GM12891 (cell line): Measurements from ENCODE around the gene PCBP2.

Experiments
- DNase-seq: peaks from one replicate; pipeline ENCODE4 v3.0.0; 2011; ENCODE audit warnings: low spot score; ENCODE audit not compliant: insufficient read length
- FAIRE-seq: peaks from 2 replicates; lab custom pipeline; 2011; peaks lifted over from hg19 to GRCh38; lab: Jason Lieb, UNC
- PAX5 ChIP-seq: IDR thresholded peaks from 2 replicates; pipeline ENCODE4 v1.6.1; 2011; ENCODE audit warnings: low read length, moderate library complexity, mild to moderate bottlenecking; ENCODE audit not compliant: insufficient read depth, severe bottlenecking
- POLR2A ChIP-seq: IDR thresholded peaks from 2 replicates; pipeline ENCODE4 v1.6.1; 2011; ENCODE audit warnings: low read depth, low read length, control low read depth
- POLR2AphosphoS5 ChIP-seq: IDR thresholded peaks from 2 replicates; pipeline ENCODE4 v1.6.1; 2011; ENCODE audit warnings: low read depth, low read length, control low read depth
- POU2F2 ChIP-seq: IDR thresholded peaks from 2 replicates; pipeline ENCODE4 v1.6.1; 2011; ENCODE audit warnings: low read depth, mild to moderate bottlenecking, control low read depth, low read length, moderate library complexity
- SPI1 ChIP-seq: IDR thresholded peaks from 2 replicates; pipeline ENCODE4 v1.6.1; 2011; ENCODE audit warnings: low read depth, low read length, control low read depth
- TAF1 ChIP-seq: IDR thresholded peaks from 2 replicates; pipeline ENCODE4 v1.6.1; 2011; ENCODE audit warnings: low read depth, low read length, control low read depth

Gene PCBP2

GRCh38 chr12:53500142-53500775 is 48.4 kb downstream of the PCBP2 start:
- DNase-seq (no peak), FAIRE-seq (no peak)
- TF ChIP-seq PAX5: no peak
- no peak for TF ChIP-seq SPI1
- no peak for TF ChIP-seq POU2F2
- TF ChIP-seq POLR2A: peak; percentile 80
- TF ChIP-seq POLR2AphosphoS5: peak; percentile 74
- peak; percentile 58; the same call in 1 of the 2 replicates for TF ChIP-seq TAF1

GRCh38 chr12:53500776-53501614 is 49.1 kb downstream of the PCBP2 start, which contains the start of gene TARBP2:
TARBP2 (plus strand) TSS chr12:53501283; CDS start chr12:53501409, 126 bp downstream.
- TF ChIP-seq POLR2A (peak; percentile 81), SPI1 (no peak), POU2F2 (no peak), TAF1 (peak; percentile 51; the same call in 1 of the 2 replicates), POLR2AphosphoS5 (peak; percentile 91), PAX5 (no peak)
- peak; percentile 90 for DNase-seq
- FAIRE-seq: peak; percentile 97

DNA sequence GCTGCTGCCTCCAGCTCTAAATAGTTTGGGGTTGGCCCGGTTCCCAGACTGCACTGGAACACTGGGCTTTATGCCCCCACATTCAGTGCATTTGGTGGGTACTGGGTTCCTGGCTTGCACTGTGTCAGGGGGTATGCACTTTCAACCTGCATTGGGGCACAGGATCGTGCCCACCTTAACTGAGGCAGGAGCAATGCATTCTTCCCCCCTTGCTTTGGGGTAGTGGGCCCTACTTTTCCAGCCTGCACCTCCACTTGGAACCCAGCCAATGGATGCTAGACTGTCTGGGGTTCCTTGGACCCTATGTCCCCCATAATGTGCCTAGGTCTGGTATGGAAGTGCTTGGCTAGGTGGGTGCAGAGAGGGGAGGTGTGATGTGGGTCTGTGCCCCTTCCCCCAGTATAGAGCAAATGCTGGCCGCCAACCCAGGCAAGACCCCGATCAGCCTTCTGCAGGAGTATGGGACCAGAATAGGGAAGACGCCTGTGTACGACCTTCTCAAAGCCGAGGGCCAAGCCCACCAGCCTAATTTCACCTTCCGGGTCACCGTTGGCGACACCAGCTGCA is 49.8 kb downstream of the PCBP2 start:
- FAIRE-seq: no peak
- TF ChIP-seq POLR2AphosphoS5 (0 out of 2 replicates have a peak, but pooled peaks have one; percentile 18), POLR2A (no peak), POU2F2 (no peak), PAX5 (no peak), TAF1 (no peak; the same call in 1 of the 2 replicates)
- DNase-seq: no peak

DNA sequence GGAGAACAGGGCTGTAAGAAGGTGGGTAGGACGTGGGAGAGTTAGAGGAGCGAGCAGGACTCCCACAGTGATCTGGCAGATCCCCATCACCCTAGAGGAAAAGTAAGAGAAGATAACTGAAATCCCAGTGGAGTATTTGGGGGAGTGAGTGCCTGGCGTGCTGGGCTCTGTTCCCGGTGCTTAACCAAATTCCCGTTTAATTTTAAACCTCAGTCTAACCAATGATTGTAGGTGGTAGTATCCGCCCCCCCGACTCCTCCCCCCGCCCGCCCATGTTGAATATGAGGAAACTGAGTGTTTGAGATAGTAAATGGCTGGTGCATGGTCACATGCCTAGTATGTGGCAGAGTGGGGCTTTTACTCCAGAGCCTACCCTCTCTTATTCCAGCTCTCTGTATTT is 50.4 kb downstream of the PCBP2 start:
- FAIRE-seq (no peak), DNase-seq (no peak)

GRCh38 chr12:53502983-53503728 is 51.3 kb downstream of the PCBP2 start:
- DNase-seq (no peak), FAIRE-seq (no peak)
- TF ChIP-seq POU2F2 (no peak), TAF1 (no peak), PAX5 (no peak), POLR2AphosphoS5 (no peak), POLR2A (no peak), SPI1 (no peak)

More for the DNA sequence above, 50.4 kb downstream of the PCBP2 start:
- no peak for TF ChIP-seq TAF1
- TF ChIP-seq POLR2AphosphoS5: no peak
- TF ChIP-seq PAX5: no peak
- TF ChIP-seq SPI1: no peak
- no peak for TF ChIP-seq POU2F2
- TF ChIP-seq POLR2A: no peak

GRCh38 chr12:53504004-53504920 is 52.4 kb downstream of the PCBP2 start:
- FAIRE-seq (no peak), DNase-seq (no peak)
- TF ChIP-seq POLR2A (no peak), POLR2AphosphoS5 (no peak), SPI1 (no peak), PAX5 (no peak), POU2F2 (no peak), TAF1 (no peak)

DNA sequence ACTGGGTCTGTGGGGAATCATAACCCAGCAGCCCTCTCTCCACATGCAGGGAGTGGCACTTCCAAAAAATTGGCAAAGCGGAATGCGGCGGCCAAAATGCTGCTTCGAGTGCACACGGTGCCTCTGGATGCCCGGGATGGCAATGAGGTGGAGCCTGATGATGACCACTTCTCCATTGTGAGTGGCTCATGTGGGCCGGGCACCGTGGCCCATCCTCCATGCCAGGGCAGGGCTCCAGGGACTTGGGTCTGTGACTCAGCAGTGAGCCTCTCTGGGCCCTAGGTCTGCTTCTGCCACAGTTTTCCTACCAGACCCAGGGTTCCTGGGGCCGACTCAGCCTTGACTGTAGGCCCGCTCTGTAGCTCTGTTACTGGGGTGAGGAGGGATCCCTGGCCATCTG is 53.2 kb downstream of the PCBP2 start:
- FAIRE-seq: no peak
- TF ChIP-seq POU2F2 (no peak), POLR2AphosphoS5 (no peak), TAF1 (no peak), POLR2A (no peak), PAX5 (no peak), SPI1 (no peak)
- DNase-seq: no peak
